GM23338 (cell line): Measurements from ENCODE around the gene TAGAP. TPM values are rescaled to one million over a fixed set of nuclear protein-coding genes. Genes with fewer than 3 reads are reported as not detected.

Experiments used
- ATAC-seq: fragments of 200-7000 bp; cut with Tn5 transposase; 3 replicates; pipeline ENCODE4 v1.9.1; 2020
- DNase-seq: peaks from one replicate; pipeline ENCODE4 v3.0.0-alpha.2; 2015; ENCODE audit warnings: low spot score
- H2AFZ ChIP-seq: fragments of 200-600 bp; sonication (generic); 2 replicates; pipeline ENCODE4 v1.8.0; 2016; ENCODE audit warnings: antibody characterized with exemption, mild to moderate bottlenecking, moderate library complexity
- H3F3A ChIP-seq: fragments of 200-600 bp; sonication (generic); replicated peaks from 2 replicates; pipeline ENCODE4 v1.8.0; 2017; ENCODE audit warnings: antibody characterized with exemption, mixed run types, low read depth
- H3K27ac ChIP-seq: fragments of 200-600 bp; sonication (generic); 2 replicates; pipeline ENCODE4 v1.6.1; 2016; ENCODE audit warnings: low read depth
- H3K27me3 ChIP-seq: fragments of 200-600 bp; sonication (generic); 2 replicates; pipeline ENCODE4 v1.8.0; 2016; ENCODE audit warnings: mild to moderate bottlenecking, mixed run types, moderate library complexity; ENCODE audit not compliant: insufficient read depth
- H3K36me3 ChIP-seq: fragments of 200-600 bp; sonication (generic); 2 replicates; pipeline ENCODE4 v1.8.0; 2016; ENCODE audit warnings: mild to moderate bottlenecking; ENCODE audit not compliant: insufficient read depth
- H3K4me1 ChIP-seq: fragments of 200-600 bp; sonication (generic); 2 replicates; pipeline ENCODE4 v1.8.0; 2016; ENCODE audit warnings: mild to moderate bottlenecking, moderate library complexity; ENCODE audit not compliant: insufficient read depth
- H3K4me2 ChIP-seq: fragments of 200-600 bp; sonication (generic); 2 replicates; pipeline ENCODE4 v1.7.1; 2017; ENCODE audit warnings: mixed run types
- H3K4me3 ChIP-seq: fragments of 200-600 bp; sonication (generic); 2 replicates; pipeline ENCODE4 v1.6.1; 2016; ENCODE audit warnings: mixed run types
- H3K79me2 ChIP-seq: fragments of 200-600 bp; sonication (generic); replicated peaks from 2 replicates; pipeline ENCODE4 v1.8.0; 2017; ENCODE audit warnings: mild to moderate bottlenecking; ENCODE audit not compliant: insufficient read depth
- H3K9me2 ChIP-seq: fragments of 200-600 bp; sonication (generic); 2 replicates; pipeline ENCODE4 v1.8.0; 2017; ENCODE audit not compliant: insufficient read depth
- H4K20me1 ChIP-seq: fragments of 200-600 bp; sonication (generic); replicated peaks from 2 replicates; pipeline ENCODE4 v1.8.0; 2017; ENCODE audit warnings: mild to moderate bottlenecking; ENCODE audit not compliant: insufficient read depth
- H3K27ac Mint-ChIP-seq: 2 replicates; pipeline ENCODE4 v1.8.0; 2020; ENCODE audit warnings: inconsistent platforms, mild to moderate bottlenecking, moderate library complexity, mixed read lengths
- H3K27me3 Mint-ChIP-seq: 3 replicates; pipeline ENCODE4 v1.8.0; 2022; ENCODE audit warnings: low read depth, mild to moderate bottlenecking, moderate library complexity, mixed read lengths, inconsistent platforms; ENCODE audit not compliant: insufficient read depth, poor library complexity
- H3K36me3 Mint-ChIP-seq: 3 replicates; pipeline ENCODE4 v1.8.0; 2021; ENCODE audit warnings: low read depth, mild to moderate bottlenecking, inconsistent platforms, moderate library complexity, mixed read lengths
- H3K4me1 Mint-ChIP-seq: 3 replicates; pipeline ENCODE4 v1.8.0; 2020; ENCODE audit warnings: mild to moderate bottlenecking, inconsistent platforms, mixed read lengths
- H3K4me3 Mint-ChIP-seq: 3 replicates; pipeline ENCODE4 v1.8.0; 2021; ENCODE audit warnings: moderate library complexity, mild to moderate bottlenecking, inconsistent platforms, mixed read lengths
- H3K9me3 Mint-ChIP-seq: 3 replicates; pipeline ENCODE4 v1.8.0; 2020; ENCODE audit warnings: moderate library complexity, mild to moderate bottlenecking, inconsistent platforms, mixed read lengths
- CREB1 ChIP-seq: fragments of 250-450 bp; sonication (Bioruptor Pico); IDR thresholded peaks from 2 replicates; pipeline ENCODE4 v1.5.0; 2020; ENCODE audit warnings: low read depth, mild to moderate bottlenecking, moderate library complexity
- EZH2 ChIP-seq: fragments of 200-600 bp; sonication (generic); IDR thresholded peaks from one replicate; pipeline ENCODE4 v1.8.0; 2017; ENCODE audit warnings: antibody characterized with exemption, mild to moderate bottlenecking, low read depth; ENCODE audit not compliant: unreplicated experiment
- STAT1 ChIP-seq: IDR thresholded peaks from one replicate; pipeline ENCODE4 v1.6.1; 2016; ENCODE audit warnings: antibody characterized with exemption; ENCODE audit not compliant: unreplicated experiment
- polyA plus RNA-seq: library from polyadenylated mRNA; unstranded; fragments of >200 nt; fragmentation: Nextera tagmentation; extraction: Ambion mirVana; gene quantifications from 2 replicates; pipeline ENCODE4 v1.2.1, GENCODE V29; 2016
- total RNA-seq: library from RNA; depleted of rRNA; stranded (reverse); fragments of >200 nt; shearing (Covaris generic); gene quantifications from 2 replicates; pipeline ENCODE4 v1.2.3, GENCODE V29; 2014
- TF ChIP-seq, protein P1 (sequence below): fragments of 250-450 bp; sonication (Bioruptor Pico); IDR thresholded peaks from 2 replicates; pipeline ENCODE4 v1.5.0; 2020; ENCODE audit warnings: mild to moderate bottlenecking, moderate library complexity

The TAGAP gene
- total and polyA plus RNA-seq, 2 experiments from 2014 or later: not detected

DNA sequence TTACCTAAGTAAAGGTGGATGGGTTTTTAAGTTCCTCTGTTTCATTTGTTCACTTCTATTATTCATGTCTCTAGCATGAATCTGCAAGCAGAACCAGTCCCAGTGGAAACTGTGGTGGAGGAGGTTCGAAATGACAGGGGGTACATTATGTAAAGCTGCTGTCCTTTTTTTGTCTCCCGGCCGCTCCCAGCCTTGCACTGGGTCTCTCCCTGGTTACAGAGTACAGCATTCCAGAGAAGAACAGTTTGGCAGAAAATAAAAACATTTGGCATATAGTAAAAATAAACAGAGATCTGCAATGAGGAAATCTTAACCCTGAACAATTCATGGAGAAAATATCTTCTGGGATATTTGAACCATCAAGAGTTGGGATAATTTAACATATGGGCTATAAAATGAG is 34.6 kb upstream of the TAGAP start (continued):
- TF ChIP-seq, protein P1, sequence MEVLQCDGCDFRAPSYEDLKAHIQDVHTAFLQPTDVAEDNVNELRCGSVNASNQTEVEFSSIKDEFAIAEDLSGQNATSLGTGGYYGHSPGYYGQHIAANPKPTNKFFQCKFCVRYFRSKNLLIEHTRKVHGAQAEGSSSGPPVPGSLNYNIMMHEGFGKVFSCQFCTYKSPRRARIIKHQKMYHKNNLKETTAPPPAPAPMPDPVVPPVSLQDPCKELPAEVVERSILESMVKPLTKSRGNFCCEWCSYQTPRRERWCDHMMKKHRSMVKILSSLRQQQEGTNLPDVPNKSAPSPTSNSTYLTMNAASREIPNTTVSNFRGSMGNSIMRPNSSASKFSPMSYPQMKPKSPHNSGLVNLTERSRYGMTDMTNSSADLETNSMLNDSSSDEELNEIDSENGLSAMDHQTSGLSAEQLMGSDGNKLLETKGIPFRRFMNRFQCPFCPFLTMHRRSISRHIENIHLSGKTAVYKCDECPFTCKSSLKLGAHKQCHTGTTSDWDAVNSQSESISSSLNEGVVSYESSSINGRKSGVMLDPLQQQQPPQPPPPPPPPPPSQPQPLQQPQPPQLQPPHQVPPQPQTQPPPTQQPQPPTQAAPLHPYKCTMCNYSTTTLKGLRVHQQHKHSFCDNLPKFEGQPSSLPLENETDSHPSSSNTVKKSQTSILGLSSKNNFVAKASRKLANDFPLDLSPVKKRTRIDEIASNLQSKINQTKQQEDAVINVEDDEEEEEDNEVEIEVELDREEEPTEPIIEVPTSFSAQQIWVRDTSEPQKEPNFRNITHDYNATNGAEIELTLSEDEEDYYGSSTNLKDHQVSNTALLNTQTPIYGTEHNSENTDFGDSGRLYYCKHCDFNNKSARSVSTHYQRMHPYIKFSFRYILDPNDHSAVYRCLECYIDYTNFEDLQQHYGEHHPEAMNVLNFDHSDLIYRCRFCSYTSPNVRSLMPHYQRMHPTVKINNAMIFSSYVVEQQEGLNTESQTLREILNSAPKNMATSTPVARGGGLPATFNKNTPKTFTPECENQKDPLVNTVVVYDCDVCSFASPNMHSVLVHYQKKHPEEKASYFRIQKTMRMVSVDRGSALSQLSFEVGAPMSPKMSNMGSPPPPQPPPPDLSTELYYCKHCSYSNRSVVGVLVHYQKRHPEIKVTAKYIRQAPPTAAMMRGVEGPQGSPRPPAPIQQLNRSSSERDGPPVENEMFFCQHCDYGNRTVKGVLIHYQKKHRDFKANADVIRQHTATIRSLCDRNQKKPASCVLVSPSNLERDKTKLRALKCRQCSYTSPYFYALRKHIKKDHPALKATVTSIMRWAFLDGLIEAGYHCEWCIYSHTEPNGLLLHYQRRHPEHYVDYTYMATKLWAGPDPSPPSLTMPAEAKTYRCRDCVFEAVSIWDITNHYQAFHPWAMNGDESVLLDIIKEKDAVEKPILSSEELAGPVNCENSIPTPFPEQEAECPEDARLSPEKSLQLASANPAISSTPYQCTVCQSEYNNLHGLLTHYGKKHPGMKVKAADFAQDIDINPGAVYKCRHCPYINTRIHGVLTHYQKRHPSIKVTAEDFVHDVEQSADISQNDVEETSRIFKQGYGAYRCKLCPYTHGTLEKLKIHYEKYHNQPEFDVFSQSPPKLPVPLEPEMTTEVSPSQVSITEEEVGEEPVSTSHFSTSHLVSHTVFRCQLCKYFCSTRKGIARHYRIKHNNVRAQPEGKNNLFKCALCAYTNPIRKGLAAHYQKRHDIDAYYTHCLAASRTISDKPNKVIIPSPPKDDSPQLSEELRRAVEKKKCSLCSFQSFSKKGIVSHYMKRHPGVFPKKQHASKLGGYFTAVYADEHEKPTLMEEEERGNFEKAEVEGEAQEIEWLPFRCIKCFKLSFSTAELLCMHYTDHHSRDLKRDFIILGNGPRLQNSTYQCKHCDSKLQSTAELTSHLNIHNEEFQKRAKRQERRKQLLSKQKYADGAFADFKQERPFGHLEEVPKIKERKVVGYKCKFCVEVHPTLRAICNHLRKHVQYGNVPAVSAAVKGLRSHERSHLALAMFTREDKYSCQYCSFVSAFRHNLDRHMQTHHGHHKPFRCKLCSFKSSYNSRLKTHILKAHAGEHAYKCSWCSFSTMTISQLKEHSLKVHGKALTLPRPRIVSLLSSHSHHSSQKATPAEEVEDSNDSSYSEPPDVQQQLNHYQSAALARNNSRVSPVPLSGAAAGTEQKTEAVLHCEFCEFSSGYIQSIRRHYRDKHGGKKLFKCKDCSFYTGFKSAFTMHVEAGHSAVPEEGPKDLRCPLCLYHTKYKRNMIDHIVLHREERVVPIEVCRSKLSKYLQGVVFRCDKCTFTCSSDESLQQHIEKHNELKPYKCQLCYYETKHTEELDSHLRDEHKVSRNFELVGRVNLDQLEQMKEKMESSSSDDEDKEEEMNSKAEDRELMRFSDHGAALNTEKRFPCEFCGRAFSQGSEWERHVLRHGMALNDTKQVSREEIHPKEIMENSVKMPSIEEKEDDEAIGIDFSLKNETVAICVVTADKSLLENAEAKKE (CRISPR knock-in tag): no peak

DNA sequence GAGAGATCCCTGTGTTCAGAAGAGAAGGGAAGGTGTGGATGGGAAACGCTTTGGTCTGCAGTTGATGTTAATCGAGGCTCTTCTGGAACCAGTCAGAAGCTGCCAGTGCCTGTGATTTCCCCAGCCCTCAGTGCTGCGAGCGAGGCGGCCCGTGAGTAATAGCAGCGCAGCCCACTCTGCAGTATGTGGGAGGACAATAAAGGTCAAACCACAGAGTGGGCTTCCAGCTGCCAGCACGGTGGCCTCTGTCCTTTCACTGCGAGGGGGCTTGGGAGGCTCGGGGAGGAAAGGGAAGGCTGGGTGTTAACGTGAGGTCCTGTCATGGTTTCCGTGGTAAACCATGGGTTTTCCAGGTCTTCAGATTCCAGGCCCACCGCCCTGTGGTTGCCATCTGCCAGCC is 32.3 kb upstream of the TAGAP start:
- Histone ChIP-seq H3K4me1 (no peaks in the 10 kb centered on the region; the same call in 1 of the 2 replicates), H3K27me3 (no peaks in the 10 kb centered on the region), H3K27ac (no peak overlapping the region), H2AFZ (no peak overlapping the region), H3K36me3 (no peaks in the 10 kb centered on the region), H3K4me2 (no peak overlapping the region), H3F3A (no peaks in the 10 kb centered on the region), H3K79me2 (no peaks in the 10 kb centered on the region), H4K20me1 (no peaks in the 10 kb centered on the region), H3K9me2 (no peaks in the 10 kb centered on the region), H3K4me3 (no peak overlapping the region)
- Mint-ChIP-seq H3K27me3 (peaks cover 4% of the 10 kb centered on the region), H3K36me3 (no peaks in the 10 kb centered on the region), H3K4me3 (no peak overlapping the region), H3K9me3 (no peaks in the 10 kb centered on the region), H3K4me1 (peaks cover 4% of the 10 kb centered on the region; the same call in 2 of the 3 replicates), H3K27ac (no peak overlapping the region)
- no peak for TF ChIP-seq EZH2
- no peak for TF ChIP-seq STAT1
- TF ChIP-seq CREB1: no peak
- DNase-seq (no peak), ATAC-seq (no peak)
